H1 (cell line): ENCODE results near the gene CD226. TPM values are rescaled to one million over a fixed set of nuclear protein-coding genes. Genes with fewer than 3 reads are reported as not detected.

Experiments
- CTCF ChIA-PET: fragments of 300-600 bp; sonication (Branson Sonifier 250); formaldehyde crosslinking; loops from one replicate; lab custom pipeline; 2021; ENCODE audit not compliant: partially characterized antibody; lab: Charles Lee
- POLR2A ChIA-PET: fragments of 300-600 bp; sonication (Branson Sonifier 250); formaldehyde crosslinking; loops from one replicate; lab custom pipeline; 2021; ENCODE audit warnings: inconsistent platforms; ENCODE audit not compliant: partially characterized antibody; lab: Charles Lee
- DNase-seq, 2 experiments: peaks; one replicate each; pipeline versions ENCODE4 v3.0.0 to v3.0.0-alpha.2; 2010 to 2022; ENCODE audit warnings: low spot score in 2 of 2, low read depth in 1 of 2, mixed read lengths in 1 of 2
- FAIRE-seq: peaks from 2 replicates; lab custom pipeline; 2011; peaks lifted over from hg19 to GRCh38; lab: Jason Lieb, UNC
- H2AFZ ChIP-seq: 2 replicates; pipeline ENCODE4 v1.8.1; 2012; ENCODE audit warnings: low read length, inconsistent platforms
- H2AK5ac ChIP-seq: 2 replicates; pipeline ENCODE4 v1.6.1; 2013; ENCODE audit warnings: low read depth, low read length
- H2BK120ac ChIP-seq: replicated peaks from 2 replicates; pipeline ENCODE3; 2013; ENCODE audit warnings: low read depth, low read length, inconsistent platforms
- H2BK12ac ChIP-seq: 2 replicates; pipeline ENCODE4 v1.6.1; 2013; ENCODE audit warnings: low read depth, low read length
- H2BK15ac ChIP-seq: 2 replicates; pipeline ENCODE4 v1.6.1; 2013; ENCODE audit warnings: low read length
- H2BK20ac ChIP-seq: 2 replicates; pipeline ENCODE4 v1.6.1; 2013; ENCODE audit warnings: low read length
- H2BK5ac ChIP-seq: 2 replicates; pipeline ENCODE4 v1.6.1; 2013; ENCODE audit warnings: low read depth, low read length
- H3K14ac ChIP-seq: 2 replicates; pipeline ENCODE4 v1.6.1; 2013; ENCODE audit warnings: inconsistent platforms; ENCODE audit not compliant: insufficient read length
- H3K18ac ChIP-seq: 2 replicates; pipeline ENCODE4 v1.6.1; 2013; ENCODE audit warnings: low read length; ENCODE audit errors: extremely low read depth
- H3K23ac ChIP-seq: 2 replicates; pipeline ENCODE4 v1.6.1; 2013; ENCODE audit warnings: inconsistent platforms; ENCODE audit not compliant: insufficient read length
- H3K23me2 ChIP-seq: 2 replicates; pipeline ENCODE4 v1.6.1; 2013; ENCODE audit warnings: low read depth, low read length
- H3K27ac ChIP-seq: 2 replicates; pipeline ENCODE4 v1.6.1; 2011; ENCODE audit warnings: low read depth, low read length, inconsistent platforms
- H3K27me3 ChIP-seq, 4 experiments: replicated peaks in 1 of 4; 1 replicate in 1 of 4; 2 replicates in 3 of 4; pipeline versions ENCODE4 v1.6.1 to v1.8.1; 2011 to 2013; ENCODE audit warnings: low read length in 3 of 4, mild to moderate bottlenecking in 3 of 4, inconsistent platforms in 2 of 4, mixed read lengths in 2 of 4, moderate library complexity in 1 of 4; ENCODE audit not compliant: control insufficient read depth in 3 of 4, insufficient read depth in 3 of 4; ENCODE audit errors: extremely low read depth in 1 of 4
- H3K36me3 ChIP-seq, 4 experiments: 2 replicates each; pipeline versions ENCODE4 v1.6.1 to v1.8.1; 2011 to 2013; ENCODE audit warnings: mild to moderate bottlenecking in 4 of 4, low read length in 3 of 4, moderate library complexity in 2 of 4, control low read depth in 1 of 4, inconsistent platforms in 1 of 4; ENCODE audit not compliant: insufficient read depth in 4 of 4, control insufficient read depth in 2 of 4
- H3K4ac ChIP-seq: replicated peaks from 2 replicates; pipeline ENCODE3; 2013; ENCODE audit warnings: low read length, low read depth, mixed read lengths, inconsistent platforms; ENCODE audit not compliant: insufficient read length
- H3K4me1 ChIP-seq, 4 experiments: replicated peaks in 1 of 4; 1 replicate in 1 of 4; 2 replicates in 3 of 4; pipeline versions ENCODE4 v1.6.1 to v1.8.1; 2011 to 2013; ENCODE audit warnings: low read length in 3 of 4, inconsistent platforms in 2 of 4, mixed read lengths in 1 of 4; ENCODE audit not compliant: insufficient read depth in 4 of 4, control insufficient read depth in 3 of 4
- H3K4me2 ChIP-seq, 2 experiments: 2 replicates each; pipeline versions ENCODE4 v1.6.1 to v1.8.1; 2011 to 2013; ENCODE audit warnings: low read depth in 2 of 2, low read length in 2 of 2, control low read depth in 1 of 2, inconsistent platforms in 1 of 2, mild to moderate bottlenecking in 1 of 2; ENCODE audit not compliant: insufficient read depth in 1 of 2
- H3K4me3 ChIP-seq, 4 experiments: fragments of 200-600, 300-600 bp in 1 of 4; sonication (generic), shearing (Covaris generic), sonication (Bioruptor Twin) in 1 of 4; 2 replicates each; pipeline versions ENCODE4 v1.5.1 to v1.8.1; 2011 to 2016; ENCODE audit warnings: low read length in 4 of 4, low read depth in 3 of 4, control low read depth in 2 of 4, inconsistent platforms in 2 of 4, mild to moderate bottlenecking in 2 of 4, mixed read lengths in 1 of 4, moderate library complexity in 1 of 4; ENCODE audit not compliant: insufficient read depth in 2 of 4; ENCODE audit errors: extremely low read depth in 1 of 4
- H3K56ac ChIP-seq: replicated peaks from 2 replicates; pipeline ENCODE3; 2013; ENCODE audit warnings: low read depth, mild to moderate bottlenecking, mixed read lengths, low read length, inconsistent platforms; ENCODE audit not compliant: insufficient read length
- H3K79me1 ChIP-seq: 2 replicates; pipeline ENCODE4 v1.6.1; 2013; ENCODE audit warnings: low read depth, low read length, control low read depth
- H3K79me2 ChIP-seq, 2 experiments: 2 replicates each; pipeline versions ENCODE4 v1.6.1 to v1.8.1; 2012 to 2013; ENCODE audit warnings: low read length in 2 of 2, mild to moderate bottlenecking in 2 of 2, inconsistent platforms in 1 of 2; ENCODE audit not compliant: insufficient read depth in 2 of 2, control insufficient read depth in 1 of 2
- H3K9ac ChIP-seq, 4 experiments: replicated peaks in 1 of 4; 1 replicate in 1 of 4; 2 replicates in 3 of 4; pipeline versions ENCODE4 v1.6.1 to v1.8.1; 2011 to 2013; ENCODE audit warnings: low read depth in 3 of 4, low read length in 3 of 4, control low read depth in 2 of 4, mild to moderate bottlenecking in 2 of 4, moderate library complexity in 2 of 4, inconsistent platforms in 1 of 4; ENCODE audit errors: extremely low read depth in 1 of 4
- H3K9me3 ChIP-seq, 2 experiments: 2 replicates each; pipeline versions ENCODE4 v1.6.1 to v1.8.1; 2012 to 2013; ENCODE audit warnings: mild to moderate bottlenecking in 2 of 2, moderate library complexity in 2 of 2, control low read depth in 1 of 2, inconsistent platforms in 1 of 2, low read depth in 1 of 2, low read length in 1 of 2, mixed read lengths in 1 of 2; ENCODE audit not compliant: insufficient read depth in 2 of 2
- H4K20me1 ChIP-seq, 2 experiments: replicated peaks in 1 of 2; 2 replicates each; pipeline versions ENCODE3 to v1.8.1; 2011 to 2013; ENCODE audit warnings: inconsistent platforms in 2 of 2, low read length in 2 of 2, mild to moderate bottlenecking in 1 of 2; ENCODE audit not compliant: insufficient read depth in 2 of 2, control insufficient read depth in 1 of 2
- H4K5ac ChIP-seq: 2 replicates; pipeline ENCODE4 v1.6.1; 2013; ENCODE audit warnings: low read length, low read depth, mixed read lengths, inconsistent platforms; ENCODE audit not compliant: insufficient read length
- H4K8ac ChIP-seq: 2 replicates; pipeline ENCODE4 v1.8.0; 2013; ENCODE audit warnings: mild to moderate bottlenecking, moderate library complexity, low read length, inconsistent platforms; ENCODE audit not compliant: insufficient read depth; ENCODE audit errors: extremely low read depth
- H4K91ac ChIP-seq: replicated peaks from 2 replicates; pipeline ENCODE3; 2013; ENCODE audit warnings: low read length, mixed read lengths, inconsistent platforms; ENCODE audit not compliant: insufficient read length
- SUZ12 ChIP-seq: fragments of 200-600 bp; sonication (generic); IDR thresholded peaks from 2 replicates; pipeline ENCODE4 v1.6.1; 2012; ENCODE audit warnings: mild to moderate bottlenecking, inconsistent platforms, low read length, moderate library complexity, mixed read lengths
- WGBS, 2 experiments: shearing (Covaris generic) in 1 of 2; methylation state at CpG; one replicate each; pipeline versions ENCODE4 v1.1.6 to v1.1.7; 2013 to 2015; ENCODE audit warnings: low lambda C conversion rate in 2 of 2, mixed read lengths in 2 of 2, inconsistent platforms in 1 of 2, low coverage in 1 of 2, missing lambda C conversion rate in 1 of 2; ENCODE audit not compliant: insufficient replicate concordance in 2 of 2, insufficient coverage in 1 of 2, insufficient read length in 1 of 2; ENCODE audit errors: extremely low coverage in 1 of 2, missing lambda C conversion rate in 1 of 2; 5-methylcytosine and 5-hydroxymethylcytosine counted together
- polyA plus RNA-seq, 7 experiments: library from polyadenylated mRNA; depleted of rRNA in 3 of 7; stranded (reverse) in 5 of 7; unstranded in 2 of 7; fragments of >200 nt in 5 of 7; fragments of 200-250 nt in 2 of 7; gene quantifications; 1 replicate in 5 of 7; 2 replicates in 1 of 7; 4 replicates in 1 of 7; pipeline versions ENCODE4 v1.2.1 to v1.2.3, GENCODE V29; 2011 to 2013; ENCODE audit warnings: missing spikeins in 2 of 7, mixed read lengths in 2 of 7
- total RNA-seq: library from RNA; stranded (reverse); fragmentation: NEBNext Ultra II Directional; extraction: Animal tissue kit (Norgen Biotek cat#: 25700); gene quantifications from 2 replicates; pipeline ENCODE4 v1.2.1, GENCODE V29; 2021

CD226 gene
- total and polyA plus RNA-seq, 2 of the 8 experiments (the other 6 are each of a cell fraction or from before 2014, with no cell fraction given) = not detected

DNA sequence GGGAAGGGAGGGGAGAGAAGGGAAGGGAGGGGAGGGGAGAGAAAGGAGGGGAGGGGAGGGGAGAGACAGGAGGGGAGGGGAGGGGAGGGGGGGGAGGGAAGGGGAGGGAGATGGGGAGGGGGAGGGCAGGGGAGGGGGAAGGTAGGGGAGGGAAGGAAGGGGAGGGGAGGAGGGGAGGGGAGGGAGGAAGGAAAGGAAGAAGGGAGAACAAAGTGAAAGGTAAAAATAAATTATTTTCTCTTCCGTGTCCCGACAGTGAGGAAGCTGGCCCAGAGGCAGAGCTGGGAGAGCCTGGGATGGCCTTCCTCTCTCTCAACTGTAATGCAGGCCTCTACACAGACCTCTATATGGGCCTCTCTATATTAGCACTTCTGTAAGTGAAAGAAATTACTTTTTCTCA lies 53.2 kb downstream of the CD226 start:
- no peaks in the 10 kb centered on the region for H3K79me1 ChIP-seq
- TF ChIP-seq SUZ12 = no peak
- H3K9ac ChIP-seq = no peak overlapping the region
- H3K23ac ChIP-seq = no peak overlapping the region
- H3K4me3 ChIP-seq = no peak overlapping the region
- H2BK5ac ChIP-seq = no peak overlapping the region
- no peak overlapping the region for H4K91ac ChIP-seq
- H2BK15ac ChIP-seq = no peak overlapping the region
- H4K5ac ChIP-seq = no peak overlapping the region
- no peak overlapping the region for H2BK20ac ChIP-seq
- no peaks in the 10 kb centered on the region; the same call in 1 of the 2 replicates for H3K23me2 ChIP-seq
- no peak overlapping the region for H3K27ac ChIP-seq
- no peak overlapping the region for H3K4me2 ChIP-seq
- H3K18ac ChIP-seq = no peak overlapping the region
- H4K8ac ChIP-seq = no peak overlapping the region
- WGBS, 2 experiments = 100% methylated on average over 2 of the region's 2 CpGs; no CpG with 5 or more reads in 1 of the 2 experiments
- FAIRE-seq = no peak
- H3K14ac ChIP-seq = no peak overlapping the region
- no peaks in the 10 kb centered on the region for H3K9me3 ChIP-seq
- H3K36me3 ChIP-seq = no peaks in the 10 kb centered on the region
- H2AFZ ChIP-seq = no peak overlapping the region
- H3K4ac ChIP-seq = no peak overlapping the region
- H3K27me3 ChIP-seq = no peaks in the 10 kb centered on the region
- no peak overlapping the region for H2BK120ac ChIP-seq
- no peaks in the 10 kb centered on the region for H3K79me2 ChIP-seq
- H4K20me1 ChIP-seq = no peaks in the 10 kb centered on the region
- no peaks in the 10 kb centered on the region for H3K4me1 ChIP-seq
- POLR2A ChIA-PET = no interaction called here
- no peak for DNase-seq
- H2AK5ac ChIP-seq = no peak overlapping the region
- no peak overlapping the region for H3K56ac ChIP-seq
- H2BK12ac ChIP-seq = no peak overlapping the region
- CTCF ChIA-PET = no interaction called here
